Raji (cell line): ENCODE data around the gene ACTR10.

ENCODE experiments used
- POLR2A ChIP-seq: IDR thresholded peaks from 2 replicates; pipeline ENCODE4 v1.6.1; 2011; ENCODE audit warnings: low read depth, low read length, control low read depth; ENCODE audit not compliant: insufficient read depth

ACTR10 gene

GRCh38 chr14:58249611-58250010, 49.7 kb downstream of the ACTR10 start:
- TF ChIP-seq POLR2A: no peak

- TF ChIP-seq POLR2A: no peak
Observed at GRCh38 chr14:58258156-58258555, 58.2 kb downstream of the ACTR10 start.

- TF ChIP-seq POLR2A: no peak
Observed at GRCh38 chr14:58265401-58265800, 65.5 kb downstream of the ACTR10 start.

GRCh38 chr14:58270628-58271027, 70.7 kb downstream of the ACTR10 start:
- TF ChIP-seq POLR2A: no peak

GRCh38 chr14:58272588-58273372, 72.8 kb downstream of the ACTR10 start:
- no peak for TF ChIP-seq POLR2A

- no peak for TF ChIP-seq POLR2A
Observed at GRCh38 chr14:58274881-58275280, 74.9 kb downstream of the ACTR10 start.

- no peak for TF ChIP-seq POLR2A
Observed at GRCh38 chr14:58275527-58276190, 75.7 kb downstream of the ACTR10 start.

- TF ChIP-seq POLR2A: no peak
Observed at GRCh38 chr14:58276208-58276607, 76.3 kb downstream of the ACTR10 start.

- TF ChIP-seq POLR2A: no peak
Observed at GRCh38 chr14:58278177-58278576, 78.2 kb downstream of the ACTR10 start.

GRCh38 chr14:58280954-58281787, 81.2 kb downstream of the ACTR10 start:
- no peak for TF ChIP-seq POLR2A

GRCh38 chr14:58281969-58282368, 82.0 kb downstream of the ACTR10 start:
- no peak for TF ChIP-seq POLR2A

GRCh38 chr14:58282925-58283593, 83.1 kb downstream of the ACTR10 start:
- no peak for TF ChIP-seq POLR2A

- TF ChIP-seq POLR2A: no peak
Observed at GRCh38 chr14:58283730-58284129, 83.8 kb downstream of the ACTR10 start.

GRCh38 chr14:58285132-58285531, 85.2 kb downstream of the ACTR10 start:
- no peak for TF ChIP-seq POLR2A
